TTC549 (cell line): ENCODE measurements around the gene ANKRD37.
"Not testable (repeated sequence)": the region's sequence is repeated elsewhere in the genome, so short reads cannot be mapped to it uniquely, and the experiment has no call there.

Experiments used
- FAIRE-seq: peaks from 2 replicates; lab custom pipeline; 2012; peaks lifted over from hg19 to GRCh38; lab: Jason Lieb, UNC

The ANKRD37 gene

DNA sequence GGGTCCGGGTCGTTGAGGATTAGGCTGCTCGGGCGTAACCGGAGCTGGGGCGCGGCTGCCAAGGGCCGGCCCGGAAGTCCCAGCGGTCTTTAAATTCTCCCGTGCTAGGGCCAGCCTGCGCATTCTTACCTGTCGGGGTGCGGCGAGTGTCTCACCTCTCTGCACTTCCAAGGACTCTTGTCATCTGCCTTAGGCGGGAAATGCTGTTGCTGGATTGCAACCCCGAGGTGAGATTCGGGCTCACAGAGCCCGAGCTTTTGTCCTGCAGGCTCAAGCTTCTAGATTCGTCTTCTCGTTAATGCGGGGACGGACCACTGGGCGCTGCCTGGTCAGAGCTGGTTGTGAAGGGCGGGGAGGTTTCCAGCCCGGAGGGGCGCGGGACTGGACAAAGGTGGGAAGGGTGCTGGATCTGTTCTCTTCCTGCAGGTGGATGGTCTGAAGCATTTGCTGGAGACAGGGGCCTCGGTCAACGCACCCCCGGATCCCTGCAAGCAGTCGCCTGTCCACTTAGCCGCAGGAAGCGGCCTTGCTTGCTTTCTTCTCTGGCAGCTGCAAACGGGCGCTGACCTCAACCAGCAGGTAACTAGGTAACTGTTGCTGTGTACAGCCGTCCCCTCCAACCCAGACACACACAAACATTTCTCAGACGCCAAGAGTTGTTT, at the start of gene ANKRD37:
TSS of gene ANKRD37 (plus strand) at position 118 of the 662 bp plus-strand sequence. CDS start at position 201, 83 bp downstream.
- FAIRE-seq, result no peak

- FAIRE-seq, result no peak
Observed at GRCh38 chr4:185346975-185347601, 49.6 kb upstream of the ANKRD37 start.

DNA sequence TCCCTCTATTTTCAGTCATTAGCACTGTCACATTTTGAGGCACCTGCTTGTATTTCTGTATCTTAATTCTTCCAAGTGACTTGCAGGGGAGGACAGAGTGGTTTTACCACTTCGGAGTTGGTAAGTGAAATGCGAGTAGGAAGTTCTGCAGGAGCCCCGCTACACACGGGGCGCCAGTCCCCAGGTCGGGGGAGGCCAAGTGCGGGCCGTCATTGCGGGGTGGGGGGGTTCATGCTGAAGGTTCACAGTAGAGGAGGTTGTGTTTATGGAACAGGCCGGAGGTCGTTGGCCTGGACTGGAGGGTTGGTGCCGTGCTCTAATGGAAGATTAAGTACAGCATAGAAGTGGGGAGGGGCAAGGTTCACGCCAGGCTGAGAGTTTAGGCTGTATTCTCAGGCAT, 45.0 kb upstream of the ANKRD37 start:
- FAIRE-seq, result no peak

DNA sequence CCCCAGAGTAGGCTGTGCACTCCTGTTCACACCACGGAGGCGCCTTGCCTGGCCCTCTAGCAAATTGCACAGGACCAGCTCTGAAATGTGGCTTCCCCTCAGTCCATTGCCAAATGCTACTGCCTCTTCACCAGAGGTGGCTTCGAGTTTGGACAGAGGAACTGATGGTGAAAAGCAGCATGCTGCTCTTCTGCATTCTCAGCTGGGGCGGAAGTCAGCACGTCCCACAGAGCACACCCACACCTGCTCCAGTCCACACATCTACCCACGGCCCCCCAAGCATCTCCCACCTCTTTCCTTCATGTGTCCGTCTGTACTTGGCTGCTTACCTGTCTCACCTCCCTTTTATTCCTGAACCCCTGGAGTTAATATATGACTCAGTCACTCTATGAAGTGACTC, 44.4 kb upstream of the ANKRD37 start:
- no peak for FAIRE-seq

DNA sequence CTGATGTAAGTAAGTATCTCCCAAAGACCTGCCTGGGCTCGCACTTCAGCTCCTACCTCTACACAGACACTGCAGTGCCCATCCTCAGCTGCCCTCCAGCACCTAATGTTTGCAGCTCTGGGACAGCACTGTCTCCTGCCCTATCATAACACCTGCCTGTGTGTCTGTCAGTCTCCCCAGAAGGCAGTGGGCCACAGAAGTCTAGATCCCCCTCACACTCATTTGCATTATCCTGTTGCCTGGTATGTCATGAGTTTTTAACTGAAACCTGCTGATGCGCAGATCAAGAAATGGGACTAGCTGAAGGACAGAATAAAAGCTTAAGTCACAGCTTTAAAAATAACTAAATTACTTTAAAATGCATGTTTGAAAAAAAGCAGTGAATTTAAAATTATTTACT, 43.9 kb upstream of the ANKRD37 start:
- no peak for FAIRE-seq

DNA sequence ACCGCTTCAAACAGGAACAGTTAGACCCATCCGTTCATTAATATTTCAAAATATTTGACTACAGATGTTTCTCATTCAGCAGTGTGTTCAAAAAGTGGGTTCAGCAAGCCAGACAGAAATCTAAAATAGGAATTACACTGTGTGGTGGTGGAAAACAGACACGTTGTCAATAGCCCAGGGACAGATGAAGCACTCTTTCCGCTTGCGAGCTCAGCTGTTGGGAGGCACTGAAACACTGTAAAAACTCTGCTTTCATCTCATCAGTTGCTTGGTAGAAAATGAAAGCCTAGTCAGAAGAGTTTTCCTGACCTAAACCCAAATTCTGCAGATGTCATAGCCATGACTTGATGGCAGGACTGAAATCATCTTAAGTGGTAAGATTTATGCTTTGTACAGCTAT, 39.4 kb upstream of the ANKRD37 start:
- no peak for FAIRE-seq

GRCh38 chr4:185357733-185358440, 38.8 kb upstream of the ANKRD37 start:
- FAIRE-seq, result no peak

- FAIRE-seq, result no peak
Observed at GRCh38 chr4:185358514-185358913, 38.1 kb upstream of the ANKRD37 start.

- no peak for FAIRE-seq
Observed at GRCh38 chr4:185358959-185359358, 37.7 kb upstream of the ANKRD37 start.

DNA sequence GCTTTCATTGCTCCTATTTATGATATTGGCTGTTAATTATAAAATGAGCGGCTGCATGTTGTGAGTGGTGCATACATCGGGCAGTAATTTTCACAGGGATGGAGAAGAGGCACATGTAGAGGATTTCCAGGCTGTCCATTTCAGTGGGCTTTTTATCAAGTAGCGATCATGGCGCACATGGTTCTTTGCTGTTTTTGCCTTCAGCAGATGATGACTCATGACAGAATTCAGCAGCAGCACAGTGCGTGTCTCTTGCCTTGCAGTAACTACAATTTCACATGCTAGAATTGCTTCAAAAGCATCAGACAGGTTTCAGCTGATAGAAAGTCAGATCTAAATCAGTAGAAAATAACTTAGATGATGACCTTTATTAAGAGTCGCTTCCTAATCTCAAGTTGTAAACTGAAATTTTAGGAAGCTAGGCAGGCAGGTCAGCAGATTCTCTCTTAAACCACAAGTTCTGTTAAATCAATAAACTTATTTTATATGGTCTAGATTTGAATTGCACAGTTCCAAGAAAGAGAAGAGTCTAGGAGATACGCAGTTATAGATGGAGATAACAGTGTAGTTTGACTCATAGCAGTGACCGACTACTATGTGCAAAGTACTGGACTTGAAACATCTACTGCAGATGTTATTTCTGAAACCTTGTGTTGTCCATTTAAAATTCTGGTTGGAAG, 36.7 kb upstream of the ANKRD37 start:
- no peak for FAIRE-seq

DNA sequence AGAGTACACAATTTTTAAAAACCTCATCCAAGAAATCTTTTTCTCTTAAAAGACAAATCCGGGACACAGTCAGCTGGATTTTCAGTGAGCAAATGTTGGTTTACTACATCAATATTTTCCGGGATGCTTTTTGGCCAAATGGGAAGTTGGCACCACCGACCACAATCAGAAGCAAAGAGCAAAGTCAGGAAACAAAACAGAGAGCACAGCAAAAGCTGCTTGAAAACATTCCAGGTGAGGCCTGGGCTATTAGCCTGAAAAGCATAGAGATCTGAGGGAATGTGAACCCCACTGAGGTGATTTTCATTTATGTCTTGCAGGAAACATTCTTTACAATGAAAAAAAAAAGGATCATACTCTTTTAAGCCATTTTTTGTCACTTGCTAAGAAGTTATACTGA, 34.8 kb upstream of the ANKRD37 start:
- no peak for FAIRE-seq

DNA sequence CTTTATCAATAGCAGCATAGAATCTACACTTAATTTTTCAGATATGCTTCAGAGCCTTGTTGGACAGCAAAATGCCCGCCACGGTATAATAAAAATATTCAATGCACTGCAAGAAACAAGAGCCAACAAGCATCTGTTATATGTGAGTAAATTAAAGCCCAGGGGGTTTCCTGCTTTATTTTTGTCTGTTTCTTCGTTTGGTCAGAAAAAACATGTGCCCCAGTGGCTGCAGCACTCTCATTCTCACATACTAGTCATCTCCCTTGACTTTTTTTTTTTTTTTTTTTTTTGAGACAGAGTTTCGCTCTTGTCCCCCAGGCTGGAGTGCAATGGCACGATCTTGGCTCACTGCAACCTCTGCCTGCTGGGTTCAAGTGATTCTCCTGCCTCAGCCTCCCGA, 34.1 kb upstream of the ANKRD37 start:
- FAIRE-seq, result not testable (repeated sequence)

DNA sequence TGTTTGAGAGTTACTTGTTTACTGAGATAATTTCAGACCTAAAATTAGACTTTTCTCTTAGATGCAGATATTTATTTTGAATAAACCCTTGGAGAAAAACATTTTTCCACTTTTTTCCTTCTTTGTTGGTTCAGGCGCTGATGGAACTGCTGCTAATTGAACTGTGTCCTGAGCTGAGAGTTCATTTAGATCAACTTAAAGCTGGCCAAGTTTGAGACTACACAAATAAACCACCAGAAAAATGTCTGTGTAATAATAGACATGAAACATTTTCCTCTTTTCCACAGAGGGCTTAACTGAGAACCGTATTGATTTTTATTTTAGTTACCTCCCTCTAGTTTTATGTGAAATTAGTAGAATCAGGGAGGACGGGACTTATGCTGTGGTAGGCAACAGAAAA, 33.4 kb upstream of the ANKRD37 start:
- FAIRE-seq, result no peak

- no peak for FAIRE-seq
Observed at GRCh38 chr4:185364886-185365285, 31.8 kb upstream of the ANKRD37 start.

DNA sequence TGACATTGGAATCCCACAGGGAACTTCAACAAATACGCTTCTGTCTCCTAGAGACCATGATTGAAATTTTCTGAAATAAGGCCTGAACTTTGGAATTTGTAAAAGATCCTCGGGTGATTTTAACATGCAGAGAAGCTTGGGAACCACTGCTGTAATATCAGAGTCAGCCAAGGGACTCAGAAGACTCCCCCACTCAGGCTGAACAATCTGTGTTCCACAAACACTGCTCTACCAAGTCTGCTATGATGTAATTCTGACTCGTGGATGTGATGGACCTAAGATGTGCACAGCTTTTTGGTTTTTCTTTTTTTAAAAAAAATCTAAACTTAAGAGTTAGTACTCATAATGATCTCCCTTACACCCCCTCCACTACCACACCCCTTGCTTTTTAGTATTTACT, 26.9 kb upstream of the ANKRD37 start:
- no peak for FAIRE-seq

DNA sequence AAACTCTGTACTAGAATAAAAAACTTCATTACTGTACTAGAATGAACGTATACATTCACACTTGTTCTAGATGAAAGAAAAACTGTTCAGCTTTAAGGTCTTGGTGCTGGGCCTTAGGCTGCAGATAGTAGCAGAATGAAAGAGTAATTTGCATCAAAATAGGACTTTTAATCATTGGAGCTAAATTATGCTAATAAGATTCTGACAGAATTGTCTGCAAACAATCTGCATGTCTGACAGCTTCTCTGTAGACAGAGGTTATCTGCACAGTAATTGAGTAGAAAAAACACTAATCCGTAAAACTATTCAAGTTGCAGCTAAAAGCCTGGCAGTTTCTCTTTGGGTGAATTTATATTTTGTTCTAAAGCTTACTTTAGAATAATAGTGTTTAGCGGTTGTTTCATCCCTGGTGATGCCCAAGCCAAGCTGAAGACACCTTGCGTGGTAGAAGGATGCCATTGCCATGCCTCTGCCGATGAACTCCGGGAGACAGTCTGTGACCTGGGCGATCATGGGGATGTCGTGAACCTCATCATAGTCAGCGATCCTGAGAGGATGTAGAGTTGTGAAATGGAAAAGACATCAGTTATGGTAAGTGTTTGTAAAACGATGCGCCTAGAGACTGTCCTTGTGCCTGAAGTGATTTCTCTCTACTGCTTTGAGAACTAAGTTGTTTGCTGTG, 26.2 kb upstream of the ANKRD37 start:
- FAIRE-seq, result no peak

GRCh38 chr4:185371702-185372101, 24.9 kb upstream of the ANKRD37 start:
- no peak for FAIRE-seq

- FAIRE-seq, result no peak
Observed at GRCh38 chr4:185374027-185374426, 22.6 kb upstream of the ANKRD37 start.

GRCh38 chr4:185374573-185374972, 22.1 kb upstream of the ANKRD37 start:
- no peak for FAIRE-seq

DNA sequence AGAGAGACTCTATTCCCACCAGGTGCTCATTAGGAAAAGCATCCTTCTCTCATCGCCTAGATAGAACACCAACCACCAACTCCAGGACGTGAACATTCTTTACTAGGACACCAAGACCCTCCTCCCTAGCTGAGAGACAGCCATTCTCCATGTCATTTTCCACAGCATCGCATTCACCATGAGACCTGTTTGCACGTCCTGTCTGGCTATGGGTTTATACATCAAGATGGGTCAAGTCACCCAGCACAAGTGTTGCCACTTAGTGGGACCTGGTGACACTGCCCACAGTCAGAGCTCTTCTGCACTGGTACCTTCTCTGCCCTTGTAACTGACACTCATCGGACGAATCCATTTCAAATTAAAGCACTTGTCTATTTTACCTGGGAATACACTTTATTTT, 18.4 kb upstream of the ANKRD37 start:
- FAIRE-seq, result no peak

DNA sequence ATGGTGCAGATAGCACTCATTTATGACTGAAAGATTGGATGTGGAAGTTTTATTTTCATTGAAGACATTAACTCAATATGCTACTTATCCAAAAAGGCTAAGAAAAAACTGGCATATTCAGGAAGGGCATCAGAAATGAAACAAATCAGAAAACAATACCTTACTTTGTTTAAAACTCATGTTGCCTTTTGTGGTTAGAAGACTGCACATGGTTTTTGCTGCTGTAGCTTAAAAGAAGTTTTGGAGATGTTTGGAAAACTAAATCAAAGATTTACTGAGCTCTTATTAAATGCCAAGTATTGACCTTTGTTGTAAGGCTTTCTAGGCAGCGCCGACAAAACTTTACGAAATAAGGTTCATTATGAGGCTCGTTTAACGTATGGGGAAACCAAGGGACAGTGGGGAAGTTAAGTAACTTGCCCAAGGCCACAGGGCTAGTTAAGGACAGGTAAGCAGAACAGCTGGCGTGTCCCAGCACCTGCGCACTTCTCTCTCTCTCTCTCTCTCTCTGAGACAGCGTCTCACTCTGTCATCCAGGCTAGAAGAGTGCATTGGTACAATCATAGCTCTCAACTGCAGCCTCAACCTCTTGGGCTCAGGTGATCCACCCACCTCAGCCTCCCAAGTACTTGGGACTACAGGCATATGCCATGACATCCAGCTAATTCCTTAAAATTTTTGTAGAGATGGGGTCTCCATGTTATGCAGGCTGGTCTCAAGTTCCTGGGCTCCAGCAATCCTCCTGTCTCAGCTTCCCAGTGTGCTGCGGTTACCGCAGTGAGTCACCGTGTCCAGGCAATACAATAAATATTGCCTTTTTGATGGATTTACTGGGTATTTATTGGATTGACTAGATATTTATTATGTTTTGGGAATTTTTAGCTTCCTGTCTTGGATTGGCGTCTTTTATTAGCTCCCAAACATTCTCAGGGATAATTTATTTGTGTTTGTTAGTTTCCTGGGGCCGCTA, 17.0 kb upstream of the ANKRD37 start:
- no peak for FAIRE-seq
